Measurements from ENCODE around the gene ECHS1.

GRCh38 chr10:133341983-133342382, 31.2 kb downstream of the ECHS1 start:
- no peak for TF ChIP-seq GABPA (IDR thresholded peaks at IDR 0.05; ENCODE audit: borderline replicate concordance, insufficient read depth, low read length)
- no peak for TF ChIP-seq EZH2 (IDR thresholded peaks at IDR 0.05; ENCODE audit: low read depth, low read length, severe bottlenecking)
- TF ChIP-seq CTCF (IDR thresholded peaks at IDR 0.05; ENCODE audit: control extremely low read depth in 1 of 3, insufficient read depth in 1 of 3, low read depth in 1 of 3, low read length in 3 of 3) = no peak
- no peak for TF ChIP-seq EP300 (IDR thresholded peaks at IDR 0.05; ENCODE audit: borderline replicate concordance in 1 of 2, low read depth in 2 of 2, low read length in 2 of 2)
- no peak for TF ChIP-seq CHD7 (IDR thresholded peaks at IDR 0.05; ENCODE audit: insufficient replicate concordance, low read length)
- TF ChIP-seq RXRA (IDR thresholded peaks at IDR 0.05; ENCODE audit: insufficient read depth, low read depth, low read length) = no peak
- no peak for TF ChIP-seq SP1 (IDR thresholded peaks at IDR 0.05; ENCODE audit: low read depth, low read length)
- no peak for TF ChIP-seq JUND (IDR thresholded peaks at IDR 0.05; ENCODE audit: low read length)
- no peak for TF ChIP-seq POLR2AphosphoS5 (IDR thresholded peaks at IDR 0.05; ENCODE audit: low read depth, low read length)
